Panc1 (cell line): ENCODE data around the gene FITM2.

Experiments used
- CTCF ChIP-seq: fragments of 450-650 bp; IDR thresholded peaks from 2 replicates; pipeline ENCODE4 v1.5.1; 2017; ENCODE audit warnings: mild to moderate bottlenecking
- POLR2AphosphoS5 ChIP-seq: IDR thresholded peaks from 2 replicates; pipeline ENCODE4 v1.6.1; 2012; ENCODE audit warnings: mild to moderate bottlenecking, low read depth, low read length, moderate library complexity
- REST ChIP-seq, 2 experiments: IDR thresholded peaks; 2 replicates each; pipeline ENCODE4 v1.6.1; 2011 to 2012; ENCODE audit warnings: low read depth in 2 of 2, control low read depth in 1 of 2, low read length in 1 of 2, mild to moderate bottlenecking in 1 of 2, moderate library complexity in 1 of 2; ENCODE audit not compliant: insufficient read depth in 1 of 2

DNA sequence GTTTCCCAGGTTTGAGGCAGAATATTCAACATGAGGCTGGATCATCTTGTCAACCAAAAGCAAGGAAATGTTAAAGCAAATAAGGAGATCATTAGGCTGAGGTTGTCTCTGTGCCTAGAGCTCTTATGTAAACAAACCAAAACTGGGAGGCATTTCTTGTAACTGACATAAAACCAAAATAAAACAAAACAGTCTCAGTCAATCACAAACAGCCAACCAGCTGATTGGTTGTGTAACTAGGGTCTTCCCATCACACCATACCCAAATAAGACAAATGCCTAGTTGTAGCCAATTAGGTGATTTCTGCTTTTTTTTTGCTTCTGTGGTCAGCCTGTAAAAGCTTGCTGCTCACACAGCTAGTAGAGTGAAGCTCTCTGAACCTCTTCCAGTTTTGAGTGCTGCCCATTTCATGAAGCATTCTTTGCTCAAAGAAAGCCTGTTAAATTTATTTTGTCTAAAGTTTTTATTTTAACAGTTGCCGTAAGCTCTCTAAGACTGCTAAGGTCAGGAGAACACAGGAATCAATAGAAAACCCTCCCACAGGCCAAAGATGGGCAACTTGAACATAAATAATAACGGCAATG is 8.9 kb upstream of the FITM2 start:
- TF ChIP-seq CTCF = no peak
- no peak for TF ChIP-seq POLR2AphosphoS5
- TF ChIP-seq REST (IDR thresholded peaks at IDR 0.05; ENCODE audit: insufficient read depth in 1 of 2, low read depth in 2 of 2, low read length in 1 of 2) = no peak
